ENCODE data around the gene GLRA2.

Gene GLRA2

DNA sequence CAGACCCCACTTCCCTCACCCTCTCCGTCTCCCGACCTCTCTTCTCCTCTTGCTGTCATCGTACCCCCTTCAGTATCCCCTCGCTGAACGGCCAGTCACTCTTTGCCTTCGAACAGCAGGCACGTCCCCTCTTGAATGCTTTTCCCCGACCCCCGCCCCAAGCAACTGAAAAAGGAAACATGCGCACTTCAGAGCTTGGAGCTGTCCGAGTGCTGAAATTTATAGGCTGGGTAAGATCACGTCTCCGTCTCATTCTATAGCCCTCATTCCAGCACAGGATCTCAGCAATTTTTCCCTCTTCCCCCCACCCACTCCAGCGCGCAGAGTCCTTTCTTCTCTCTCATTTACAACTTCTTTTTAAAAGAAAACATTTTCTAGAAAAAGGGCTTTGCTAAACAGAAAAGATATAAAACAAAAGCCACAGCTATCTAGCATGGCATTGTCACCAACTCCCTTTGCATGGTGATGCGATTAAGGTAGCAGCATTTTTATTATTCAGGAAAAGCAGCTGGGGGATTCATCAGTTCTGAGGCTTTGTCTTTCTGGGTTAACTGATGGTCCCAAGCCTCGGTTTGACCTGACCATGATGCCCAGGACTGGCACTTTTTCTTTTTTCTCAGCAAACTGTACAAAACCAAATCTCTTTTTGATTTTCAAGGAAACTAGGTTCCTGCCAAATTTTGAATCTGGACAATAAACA is at the start of gene GLRA2:
TSS of gene GLRA2 (plus strand) at position 247 of the 700 bp plus-strand sequence. CDS start 522 bp downstream, outside the sequence.
- DNase-seq (ENCODE audit: low spot score) = peak; percentile 28

DNA sequence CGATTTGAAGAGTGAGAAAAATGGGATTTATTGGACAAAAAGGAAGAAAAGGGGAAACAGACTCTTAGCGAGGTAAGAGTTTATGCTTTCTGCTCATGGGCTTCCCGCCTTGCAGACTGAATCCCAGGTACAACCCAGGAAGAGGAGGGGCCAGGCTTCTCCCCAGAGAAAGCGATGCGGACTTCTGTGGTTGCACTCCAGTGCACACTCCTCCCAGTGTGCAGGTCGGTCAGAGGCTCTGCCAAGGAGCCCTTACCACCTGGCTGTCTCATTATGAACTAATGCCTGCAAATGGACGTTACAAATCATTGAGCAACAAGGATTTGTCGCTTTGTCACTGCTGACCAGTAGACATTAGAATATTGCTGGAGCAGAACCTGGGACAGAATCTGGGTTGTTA is 39.9 kb upstream of the GLRA2 start:
- no peak for DNase-seq (ENCODE audit: low spot score)

DNA sequence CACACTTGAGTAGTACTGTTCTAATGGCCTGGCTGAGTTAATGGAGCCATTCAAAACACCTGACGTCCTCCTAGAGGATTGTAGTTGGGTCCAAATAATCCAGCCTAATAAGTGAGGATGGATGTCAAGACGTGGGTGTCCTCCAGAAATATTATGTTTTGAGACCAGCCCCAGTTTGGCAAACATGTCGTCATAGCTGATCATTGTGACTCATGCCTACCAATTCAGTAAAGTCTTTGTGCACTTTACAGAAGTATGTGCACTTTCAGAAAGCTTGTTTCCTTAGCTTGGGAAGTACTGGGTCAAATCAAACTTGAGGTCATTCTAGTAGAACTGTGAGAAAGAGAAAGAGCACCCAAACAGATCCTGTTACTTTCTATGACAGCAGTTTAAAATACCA is 37.6 kb upstream of the GLRA2 start:
- DNase-seq (ENCODE audit: low spot score) = no peak

DNA sequence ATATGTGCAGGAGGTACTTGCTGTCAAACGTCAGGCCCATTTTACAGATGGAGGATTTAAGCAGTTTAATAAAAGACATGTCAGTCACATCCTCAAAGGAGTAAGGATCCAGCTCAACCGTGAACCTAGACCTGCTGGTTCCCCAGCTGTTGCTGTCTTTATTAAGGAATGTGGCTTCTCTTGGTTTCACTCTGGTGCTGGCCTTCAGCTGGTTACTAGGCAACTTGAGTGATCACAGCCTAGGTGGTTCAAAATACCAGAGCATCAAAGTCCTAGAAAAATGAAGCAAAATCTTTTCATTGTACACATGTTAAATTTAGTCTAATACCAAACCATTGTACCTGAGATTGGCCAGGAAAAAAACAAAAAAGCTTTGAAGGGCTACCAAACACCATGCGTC is 32.7 kb upstream of the GLRA2 start:
- DNase-seq (ENCODE audit: low spot score) = no peak

DNA sequence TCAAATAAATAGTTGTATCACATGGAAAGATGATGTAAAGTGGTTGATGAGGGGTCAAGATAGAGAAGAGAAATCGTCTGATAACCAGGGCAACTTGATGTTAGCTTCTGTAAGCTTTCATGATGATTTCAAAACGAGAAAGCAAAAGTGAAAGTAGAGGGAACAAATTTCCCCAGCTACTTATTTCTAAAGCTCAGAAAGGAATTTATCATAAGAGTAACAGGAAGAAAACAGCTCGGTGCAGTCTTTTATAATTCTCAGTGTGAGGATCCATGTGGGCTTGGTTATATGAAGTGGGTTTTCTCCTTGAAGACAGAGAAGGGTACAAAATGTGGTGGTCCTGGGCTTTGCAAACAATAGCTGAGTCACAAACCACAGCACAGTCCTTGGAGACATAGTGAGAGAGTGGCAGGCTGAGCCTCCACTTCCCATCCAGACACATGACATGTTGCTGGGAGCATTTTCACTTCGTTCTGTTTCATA is 32.1 kb upstream of the GLRA2 start:
- DNase-seq (ENCODE audit: low spot score) = no peak

DNA sequence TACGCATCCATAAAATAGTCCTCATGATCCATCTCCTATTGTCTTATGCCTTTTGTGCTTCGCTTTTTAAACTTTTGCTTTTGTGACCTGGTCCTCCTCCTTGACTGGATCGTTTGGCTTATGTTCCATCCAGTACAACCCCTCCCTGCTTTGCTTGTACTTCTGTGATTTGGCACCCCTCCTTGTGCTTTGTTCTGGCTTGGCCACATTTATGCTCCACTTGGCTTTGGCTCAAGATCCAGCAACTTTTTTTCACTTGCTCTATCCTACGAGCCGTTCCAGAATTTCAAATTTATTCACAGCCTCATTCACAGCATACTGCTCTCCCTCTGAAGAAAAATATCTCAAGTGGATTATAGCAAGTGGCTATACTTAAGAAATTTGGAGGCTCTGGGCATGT is 28.0 kb upstream of the GLRA2 start:
- DNase-seq (ENCODE audit: low spot score) = no peak

DNA sequence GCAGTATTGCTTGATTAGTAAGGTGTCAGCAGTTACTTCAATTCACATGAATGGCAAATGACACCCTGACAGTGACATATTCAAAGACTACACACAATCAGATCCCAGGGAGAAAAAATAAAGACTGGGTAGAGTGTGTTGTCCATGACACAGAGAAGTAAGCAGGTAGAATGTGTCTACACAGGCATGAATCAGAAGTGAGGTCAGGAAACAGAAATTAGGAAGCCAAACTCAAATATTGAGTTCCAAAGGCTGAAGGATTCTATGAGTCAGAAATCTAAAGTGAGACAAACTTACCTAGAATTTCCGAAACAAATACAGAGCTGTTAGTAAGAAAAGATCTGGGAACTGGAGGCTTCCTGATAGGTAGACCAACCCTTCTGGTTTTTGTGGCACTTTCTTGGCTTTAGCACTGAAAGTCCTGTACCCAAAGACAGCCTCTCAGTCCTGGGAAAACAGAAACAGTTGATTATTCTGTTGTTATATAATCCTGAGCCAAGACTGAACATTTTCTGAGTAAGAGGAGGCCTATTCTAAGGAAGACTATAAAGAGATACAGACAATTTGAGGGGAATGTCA is 24.3 kb upstream of the GLRA2 start:
- DNase-seq (ENCODE audit: low spot score) = no peak

DNA sequence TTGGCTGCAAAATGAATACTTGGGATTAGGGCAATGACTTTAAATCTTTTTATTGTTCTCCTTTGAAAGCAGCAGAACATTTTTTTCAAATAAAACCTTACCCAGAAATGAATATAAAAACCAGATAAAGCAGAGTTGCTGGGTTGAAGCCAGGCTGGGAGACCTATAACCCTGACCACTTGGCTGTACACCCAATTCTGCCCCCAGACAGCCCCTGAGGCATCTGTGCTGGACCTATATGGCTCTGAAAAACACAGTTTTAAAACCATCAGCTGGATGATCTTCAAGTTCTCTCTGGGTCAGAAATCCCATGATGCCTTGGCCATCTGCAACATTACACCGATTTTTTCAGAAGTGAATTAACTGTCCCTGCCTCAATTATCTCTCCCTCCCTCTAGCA is 23.7 kb upstream of the GLRA2 start:
- no peak for DNase-seq (ENCODE audit: low spot score)

DNA sequence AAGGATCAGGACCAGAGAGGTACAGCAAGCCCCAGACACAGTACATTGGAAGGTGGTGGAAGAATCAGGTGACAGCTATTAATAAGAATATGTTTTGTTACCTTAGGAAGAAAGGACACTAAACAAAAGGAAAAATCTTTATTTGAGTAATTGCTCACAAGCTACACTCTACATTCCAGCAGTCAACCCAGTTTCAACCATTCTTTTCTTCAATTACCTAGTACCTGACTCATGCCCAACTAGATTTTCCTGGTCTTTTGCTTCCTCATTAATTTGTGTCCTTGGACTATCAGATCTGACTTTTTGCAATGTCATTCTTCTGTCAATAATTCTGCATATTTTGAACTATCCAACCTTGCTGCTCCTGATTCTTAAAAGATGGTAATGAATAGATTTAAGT is 22.5 kb upstream of the GLRA2 start:
- DNase-seq (ENCODE audit: low spot score) = no peak

DNA sequence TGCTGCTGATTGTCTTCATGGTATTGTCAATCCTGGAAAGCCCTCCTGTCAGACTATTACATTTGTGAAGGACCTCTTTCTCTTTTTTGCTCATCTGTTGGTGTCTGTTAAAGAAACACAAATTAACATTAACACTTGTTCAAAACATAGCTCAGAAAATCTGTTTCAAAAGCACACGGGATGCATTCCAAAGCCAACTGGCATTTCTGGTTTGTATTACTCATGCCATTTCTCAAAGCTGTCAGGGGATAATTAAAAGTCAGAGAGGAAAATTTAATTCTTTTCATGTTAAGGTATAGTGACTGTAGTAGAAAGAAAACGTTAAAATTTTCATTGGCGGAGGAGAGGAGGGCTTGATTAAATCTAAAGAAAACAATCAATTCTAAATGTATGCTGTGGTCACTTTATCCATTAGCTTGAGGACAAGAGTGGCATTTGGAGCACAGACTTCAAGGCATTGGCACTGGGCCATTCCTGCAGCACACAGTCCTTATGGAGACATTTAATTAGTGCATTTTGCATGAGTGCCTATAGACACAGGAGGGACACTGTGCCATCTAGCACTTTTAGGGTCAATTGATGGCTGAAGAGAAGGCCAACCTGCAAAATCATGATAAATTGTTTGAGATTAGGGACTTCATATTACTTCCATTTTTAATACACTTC is 21.2 kb upstream of the GLRA2 start:
- no peak for DNase-seq (ENCODE audit: low spot score)

DNA sequence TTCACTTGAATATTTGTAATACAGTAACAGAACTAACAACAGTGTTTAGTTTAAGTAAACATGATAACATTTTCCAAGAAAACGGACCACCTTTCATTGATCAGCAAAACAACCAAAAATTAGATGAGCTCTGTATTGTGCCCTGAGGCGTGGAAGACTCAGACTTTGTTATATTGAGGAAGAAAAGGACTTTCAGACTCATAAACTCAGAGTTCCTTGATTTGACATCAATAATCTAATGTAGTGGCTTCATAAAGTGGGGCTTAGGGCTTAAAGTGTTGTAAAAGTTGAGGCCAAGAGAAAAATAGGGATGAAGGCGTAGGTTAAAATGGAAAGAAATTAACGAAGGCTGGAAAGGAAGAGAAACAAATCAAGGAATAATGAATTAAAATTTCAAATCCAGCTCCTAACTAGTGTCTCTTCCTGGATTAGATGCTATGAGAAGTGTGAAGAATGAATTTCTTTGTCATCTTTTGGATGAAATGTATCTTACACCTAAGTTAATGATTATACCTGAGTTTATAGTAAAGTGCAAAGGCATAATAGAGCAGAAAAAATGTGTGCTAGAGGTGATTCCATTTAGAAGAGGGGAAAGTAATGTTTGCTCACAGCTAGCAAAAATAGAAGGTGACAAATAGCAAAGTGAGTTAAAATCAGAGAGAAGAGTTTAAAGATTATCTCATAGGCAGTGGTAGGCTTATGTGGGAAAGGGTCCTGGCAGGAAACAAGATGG is 19.8 kb upstream of the GLRA2 start:
- DNase-seq (ENCODE audit: low spot score) = no peak

DNA sequence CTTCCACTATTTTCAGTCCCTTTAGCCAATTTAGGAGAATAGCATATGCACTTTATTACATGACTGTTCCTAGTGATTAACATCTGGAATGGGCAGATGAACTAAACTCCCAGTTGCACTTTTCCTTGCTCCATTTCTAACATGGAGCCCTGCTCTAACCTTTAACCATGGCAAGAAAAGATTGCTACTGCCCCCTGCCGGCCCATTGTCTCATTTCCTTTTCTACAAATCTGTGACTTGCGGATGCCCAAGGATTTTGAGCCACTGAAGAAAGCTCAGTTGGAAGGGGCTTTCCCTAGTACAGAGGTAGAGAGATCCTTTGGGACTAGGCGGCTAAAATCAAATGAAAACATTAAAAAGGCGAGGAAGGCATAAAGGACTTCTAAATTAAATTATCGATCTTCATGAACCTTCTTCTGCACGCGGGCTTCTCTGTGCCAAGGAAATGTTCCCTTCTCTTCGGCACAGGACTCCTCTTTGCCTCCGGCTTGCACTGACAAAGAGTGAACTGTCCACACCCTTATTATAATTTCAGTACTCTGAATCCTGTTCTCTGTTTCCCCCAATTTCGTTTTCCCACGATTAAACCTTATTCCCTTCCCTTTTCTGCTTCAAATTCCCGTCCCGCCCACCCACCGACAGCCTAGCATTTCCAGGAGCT is 577 bp upstream of the GLRA2 start:
- peak; percentile 35 for DNase-seq (ENCODE audit: low spot score)

DNA sequence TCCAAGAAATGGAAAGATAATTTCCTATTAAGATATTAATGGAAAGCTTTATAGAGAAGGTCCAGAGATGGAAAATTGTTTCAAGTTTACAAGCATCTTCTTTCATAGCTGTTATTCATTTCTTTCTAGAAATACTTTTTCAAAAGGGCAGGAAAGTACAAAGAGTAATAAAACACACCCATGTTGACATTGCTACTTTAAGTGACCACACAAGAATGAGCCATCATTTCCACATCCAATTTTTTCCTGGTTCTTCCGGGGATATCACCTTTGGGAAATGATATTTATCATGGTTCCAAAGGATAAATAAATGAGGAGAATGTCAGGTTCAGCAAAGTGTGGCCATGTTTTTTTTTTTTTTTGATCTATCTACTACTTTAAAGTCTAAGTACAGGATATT is 4.5 kb downstream of the GLRA2 start:
- no peak for DNase-seq (ENCODE audit: low spot score)

DNA sequence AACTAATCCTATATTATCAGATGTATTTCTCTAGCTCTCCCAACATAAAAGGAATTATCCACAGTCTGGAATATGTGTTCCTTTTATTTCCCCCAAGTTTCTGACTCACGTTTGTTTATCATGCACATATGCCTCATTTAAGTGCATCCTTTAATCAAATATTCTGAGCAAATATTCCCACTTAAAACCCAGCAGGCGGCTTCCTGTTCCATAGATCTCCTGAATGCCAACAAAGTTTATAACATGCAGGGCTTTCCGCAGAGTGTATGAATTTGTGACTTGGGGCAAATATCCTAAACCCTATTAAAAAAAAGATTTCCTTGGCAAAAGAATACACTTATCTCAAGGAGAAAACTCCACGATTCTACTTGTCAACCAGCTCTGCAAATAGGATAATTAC is 16.9 kb downstream of the GLRA2 start:
- DNase-seq (ENCODE audit: low spot score) = no peak

DNA sequence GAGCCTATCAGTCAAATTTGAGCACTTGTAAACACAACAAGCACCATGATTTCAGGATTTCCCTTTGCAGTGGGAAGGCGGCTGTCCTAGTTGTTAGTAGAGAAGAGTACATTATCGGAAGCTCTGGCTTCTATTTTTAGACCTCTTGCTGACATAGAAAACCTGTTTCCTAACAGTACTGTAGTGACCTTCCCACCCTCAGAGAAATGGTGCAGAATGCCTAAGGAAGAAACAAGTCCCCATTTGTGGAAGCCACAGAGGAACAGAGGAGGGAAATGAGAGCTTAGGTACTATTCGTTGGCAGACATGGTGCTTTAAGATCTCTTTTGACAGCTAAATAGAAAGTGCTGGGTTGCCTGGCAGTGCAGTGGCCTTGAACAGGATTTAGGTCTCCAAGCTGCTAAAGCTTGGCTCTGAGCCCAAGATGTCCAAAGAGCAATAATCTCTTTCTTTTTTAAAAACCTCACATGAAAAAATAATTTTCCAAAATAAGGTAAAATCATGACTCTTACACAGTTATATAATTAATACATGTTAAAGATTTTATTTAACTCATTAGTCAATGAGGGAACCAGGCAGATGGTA is 24.9 kb downstream of the GLRA2 start:
- DNase-seq (ENCODE audit: low spot score) = no peak

DNA sequence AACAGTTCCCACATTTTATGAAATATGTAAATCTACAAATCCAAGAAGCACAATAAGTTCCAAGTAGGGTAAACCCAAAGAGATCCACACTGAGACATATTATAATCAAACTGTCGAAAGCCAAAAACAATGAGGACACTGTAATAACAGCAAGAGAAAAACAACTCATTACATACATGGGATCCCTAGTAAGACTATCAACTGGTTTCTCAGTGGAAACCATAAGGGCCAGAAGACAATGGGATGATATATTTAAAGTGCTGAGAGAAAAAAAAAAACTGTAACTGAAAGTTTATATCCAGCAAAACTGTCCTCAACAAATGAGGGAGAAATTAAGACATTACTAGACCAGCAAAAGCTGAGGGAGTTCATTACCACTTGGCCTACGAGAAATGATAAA is 34.7 kb downstream of the GLRA2 start:
- DNase-seq (ENCODE audit: low spot score) = no peak

DNA sequence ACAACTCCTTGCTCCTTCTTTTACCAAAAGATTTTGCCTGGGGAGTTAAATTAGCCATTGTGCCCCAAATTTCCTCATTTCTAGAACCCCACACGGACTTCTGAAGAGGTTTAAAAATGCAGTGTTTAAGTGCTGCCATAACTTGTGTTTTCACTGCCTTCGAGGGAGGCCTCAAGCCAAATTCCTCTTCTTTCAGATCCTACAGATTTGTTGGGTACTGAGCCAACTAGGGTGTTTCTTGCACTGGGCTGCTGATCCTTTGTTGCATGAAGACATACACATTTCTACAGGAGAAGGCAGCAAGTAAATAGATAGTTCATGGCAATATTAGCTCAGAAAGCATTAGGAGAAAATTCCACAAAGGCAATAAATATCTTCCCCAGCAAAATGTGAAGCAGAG is 43.8 kb downstream of the GLRA2 start:
- DNase-seq (ENCODE audit: low spot score) = no peak

DNA sequence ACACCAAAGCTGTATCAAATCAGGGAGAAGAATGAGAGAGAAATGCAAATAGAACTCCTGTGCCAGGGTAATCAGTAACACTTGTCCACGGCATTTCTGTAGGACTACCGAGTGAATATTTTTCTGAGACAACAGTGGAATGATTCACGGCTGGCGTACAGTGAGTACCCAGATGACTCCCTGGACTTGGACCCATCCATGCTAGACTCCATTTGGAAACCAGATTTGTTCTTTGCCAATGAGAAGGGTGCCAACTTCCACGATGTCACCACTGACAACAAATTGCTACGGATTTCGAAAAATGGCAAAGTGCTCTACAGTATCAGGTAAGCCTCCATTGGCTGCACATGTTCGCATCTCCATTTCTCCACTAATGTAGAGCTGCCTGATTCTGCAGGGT is 51.7 kb downstream of the GLRA2 start:
- DNase-seq (ENCODE audit: low spot score) = no peak

DNA sequence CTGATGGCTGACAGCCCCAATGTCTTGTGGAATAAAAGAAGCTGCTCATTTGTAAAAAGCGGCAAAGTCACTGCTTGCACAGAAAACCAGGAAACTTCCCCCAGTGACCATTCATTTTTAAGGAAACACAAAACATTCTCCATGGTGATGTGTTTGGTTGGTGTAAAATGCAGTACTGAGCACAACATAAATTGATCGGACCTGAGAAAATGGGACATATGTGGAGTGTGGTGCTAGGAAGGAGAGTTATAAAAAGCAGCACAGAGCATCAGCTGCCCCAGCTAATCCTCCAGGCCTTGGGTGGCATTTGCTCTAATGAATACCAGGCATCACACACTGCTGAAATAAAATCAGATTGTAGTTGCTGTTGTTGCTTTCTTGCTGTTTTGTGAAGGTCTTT is 55.2 kb downstream of the GLRA2 start:
- DNase-seq (ENCODE audit: low spot score) = no peak

DNA sequence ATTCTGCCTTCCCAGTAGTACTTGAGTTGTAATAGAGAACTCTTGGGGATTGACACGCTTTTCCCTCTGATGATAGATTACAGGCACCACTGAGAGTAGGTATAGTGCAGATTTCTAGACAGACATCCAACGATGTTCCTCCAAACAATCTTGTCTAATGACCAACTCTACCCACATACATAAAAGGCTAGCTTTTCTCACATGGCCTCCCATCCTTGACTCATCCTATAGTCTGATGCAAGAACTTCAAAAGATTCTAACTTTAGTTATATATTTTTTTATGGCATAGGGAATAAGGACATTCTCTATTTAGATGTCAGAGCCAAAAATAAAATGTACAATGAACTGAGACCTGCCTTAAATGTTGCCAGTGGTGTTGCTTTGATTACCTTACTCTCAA is 60.9 kb downstream of the GLRA2 start:
- DNase-seq (ENCODE audit: low spot score) = peak; percentile 1

DNA sequence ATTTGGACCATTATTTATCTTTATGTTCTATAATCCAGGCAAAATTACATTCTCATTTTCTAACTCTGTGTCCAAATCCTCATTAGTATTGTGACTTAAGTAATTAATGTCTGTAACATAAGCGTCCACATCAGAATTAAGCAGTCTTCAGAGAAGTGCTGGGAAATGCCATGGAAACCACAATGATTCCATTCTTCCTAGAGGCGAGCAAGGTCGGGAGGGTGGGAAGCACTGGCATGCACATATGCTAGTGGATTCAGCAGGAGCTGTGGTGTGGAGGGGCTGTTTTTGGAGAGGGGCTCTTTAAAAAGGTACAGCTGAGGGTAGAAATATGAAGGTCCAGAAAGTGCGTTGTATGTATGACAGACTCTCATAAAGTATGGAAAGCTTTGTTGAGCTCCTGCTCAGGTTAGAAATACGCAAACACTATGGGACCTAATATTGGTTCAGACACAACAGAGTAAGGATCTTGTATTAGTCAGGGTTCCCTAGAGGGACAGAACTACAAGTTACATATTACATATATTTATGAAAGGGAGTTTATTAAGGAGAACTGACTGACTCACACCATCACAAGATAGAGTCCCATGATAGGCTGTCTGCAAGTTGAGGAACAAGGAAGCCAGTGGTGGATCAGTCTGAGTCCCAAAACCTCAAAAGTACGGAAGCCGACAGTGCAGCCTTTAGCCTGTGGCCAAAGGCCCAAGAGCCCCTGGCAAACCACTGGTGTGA is 61.5 kb downstream of the GLRA2 start:
- peak; percentile 2 for DNase-seq (ENCODE audit: low spot score)

Data from COLO829 (cell line).